ENCODE data around the gene PLXNC1.

The PLXNC1 gene

DNA sequence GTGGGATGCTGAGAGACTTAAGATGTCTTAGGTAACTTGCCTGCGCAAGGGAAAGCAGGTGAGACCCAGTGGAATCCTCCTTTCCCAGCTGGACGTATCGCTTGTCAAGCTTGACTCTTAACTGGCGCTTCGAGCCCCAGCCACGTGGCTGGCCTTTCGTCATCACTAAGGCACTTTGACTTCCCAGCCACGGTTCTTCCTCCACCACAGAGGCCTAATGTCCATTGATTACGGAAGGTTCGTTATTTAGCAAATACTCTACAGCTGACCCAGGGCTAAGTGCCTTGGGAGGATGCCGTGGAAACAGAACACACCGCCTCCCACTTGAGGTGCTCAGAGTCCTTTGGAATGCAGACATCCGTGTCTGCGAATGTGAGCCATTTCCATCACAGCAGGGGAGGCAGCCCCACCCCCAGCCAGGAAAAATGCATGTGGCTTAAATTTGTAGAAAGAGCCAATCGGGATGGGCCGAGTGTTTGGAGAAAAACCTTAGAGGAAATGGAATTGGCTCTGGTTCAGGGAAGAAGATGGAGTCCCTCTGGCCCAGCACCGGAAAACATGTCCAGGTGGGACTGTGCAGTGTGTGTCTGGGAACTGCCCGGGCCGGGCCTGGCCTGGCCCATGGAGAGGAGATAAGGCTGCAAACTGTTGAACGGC is 115.7 kb downstream of the PLXNC1 start:
- H3K27ac ChIP-seq (ENCODE audit: insufficient read depth in 1 of 2, low read depth in 1 of 2, low read length in 2 of 2, poor library complexity in 1 of 2, severe bottlenecking in 2 of 2) = no peak overlapping the region
- no peak for DNase-seq
- no peaks in the 10 kb centered on the region for H3K27me3 ChIP-seq (replicated peaks in 2 of 5; ENCODE audit: control insufficient read depth in 4 of 5, insufficient read depth in 5 of 5, low read length in 4 of 5)
- H3K36me3 ChIP-seq (ENCODE audit: control insufficient read depth in 4 of 4, insufficient read depth in 4 of 4, low read length in 3 of 4) = peaks cover 10 to 36% (median 17%) of the 10 kb centered on the region in 4 experiments
- CTCF ChIA-PET = interaction anchor here (1.1 to 2.5 kb wide), 4 partner anchors 10 to 115 kb away, joined by 3 to 9 read pairs (median 6); partner anchors contain the start of gene PLXNC1
- 92% methylated on average over 17 of the region's 20 CpGs for WGBS (ENCODE audit: insufficient coverage)
- peak overlapping the region in 1 of 7 experiments; percentile 12 for H3K4me3 ChIP-seq (ENCODE audit: control insufficient read depth in 1 of 7, extremely low read depth in 1 of 7, insufficient read depth in 4 of 7, low read depth in 2 of 7, low read length in 6 of 7)
- POLR2A ChIA-PET = interaction anchor here (1.2 kb wide), 1 partner anchor 94 kb away, joined by 5 read pairs; no protein-coding TSS in a partner anchor
- H3K4me1 ChIP-seq (ENCODE audit: control extremely low read depth in 1 of 4, control insufficient read depth in 4 of 4, insufficient read depth in 4 of 4, low read length in 3 of 4) = peaks cover 15 to 70% (median 48%) of the 10 kb centered on the region in 4 experiments
- no peaks in the 10 kb centered on the region for H3K9me3 ChIP-seq (ENCODE audit: control extremely low read depth in 1 of 5, control insufficient read depth in 4 of 5, insufficient read depth in 2 of 5, low read depth in 1 of 5, low read length in 4 of 5)

DNA sequence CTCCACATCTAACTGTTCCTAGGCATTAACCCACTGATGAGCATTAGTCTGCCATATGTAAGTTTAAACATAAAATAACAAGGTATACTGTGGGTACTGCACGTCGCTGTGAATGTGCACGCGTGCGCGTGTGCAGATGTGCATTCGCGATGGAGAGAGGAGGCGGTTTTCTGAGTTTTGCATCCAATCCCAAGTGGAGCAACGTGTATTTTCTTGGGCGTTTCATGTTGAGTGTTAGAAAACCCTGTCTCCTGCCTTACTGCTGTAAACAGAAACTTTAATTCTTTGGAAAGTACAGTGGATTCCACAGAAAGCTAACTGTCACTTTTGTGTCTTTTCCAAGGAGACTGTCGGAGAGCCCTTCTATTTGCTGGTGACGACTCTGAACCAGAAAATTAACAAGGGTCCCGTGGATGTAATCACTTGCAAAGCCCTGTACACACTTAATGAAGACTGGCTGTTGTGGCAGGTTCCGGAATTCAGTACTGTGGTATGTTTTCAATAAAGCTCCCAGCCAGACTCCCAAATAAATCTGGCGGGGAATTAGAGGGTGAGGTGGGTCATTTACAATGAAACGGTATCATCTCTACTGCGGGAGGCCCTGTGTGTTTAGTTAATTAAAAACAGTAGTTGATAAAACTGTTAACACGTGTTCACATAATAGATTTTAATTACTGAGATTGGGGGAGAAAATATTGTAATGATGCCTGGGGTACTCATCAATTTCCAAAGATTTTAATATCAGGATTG is 116.5 kb downstream of the PLXNC1 start:
- DNase-seq = no peak
- peaks cover 8 to 35% (median 17%) of the 10 kb centered on the region in 4 experiments for H3K36me3 ChIP-seq (ENCODE audit: control insufficient read depth in 4 of 4, insufficient read depth in 4 of 4, low read length in 3 of 4)
- 98% methylated on average over 15 of the region's 19 CpGs for WGBS (ENCODE audit: insufficient coverage)
- no peak overlapping the region for H3K27ac ChIP-seq (ENCODE audit: insufficient read depth in 1 of 2, low read depth in 1 of 2, low read length in 2 of 2, poor library complexity in 1 of 2, severe bottlenecking in 2 of 2)
- no peaks in the 10 kb centered on the region for H3K27me3 ChIP-seq (replicated peaks in 2 of 5; ENCODE audit: control insufficient read depth in 4 of 5, insufficient read depth in 5 of 5, low read length in 4 of 5)
- H3K9me3 ChIP-seq (ENCODE audit: control extremely low read depth in 1 of 5, control insufficient read depth in 4 of 5, insufficient read depth in 2 of 5, low read depth in 1 of 5, low read length in 4 of 5) = no peaks in the 10 kb centered on the region
- H3K4me1 ChIP-seq (ENCODE audit: control extremely low read depth in 1 of 4, control insufficient read depth in 4 of 4, insufficient read depth in 4 of 4, low read length in 3 of 4) = peaks cover 15 to 77% (median 49%) of the 10 kb centered on the region in 4 experiments
- ChIA-PET CTCF (interaction anchor here (1.5 kb wide), 1 partner anchor 91 kb away, joined by 8 read pairs; no protein-coding TSS in a partner anchor), POLR2A (no interaction called here)
- no peak overlapping the region for H3K4me3 ChIP-seq (ENCODE audit: control insufficient read depth in 1 of 7, extremely low read depth in 1 of 7, insufficient read depth in 4 of 7, low read depth in 2 of 7, low read length in 6 of 7)

DNA sequence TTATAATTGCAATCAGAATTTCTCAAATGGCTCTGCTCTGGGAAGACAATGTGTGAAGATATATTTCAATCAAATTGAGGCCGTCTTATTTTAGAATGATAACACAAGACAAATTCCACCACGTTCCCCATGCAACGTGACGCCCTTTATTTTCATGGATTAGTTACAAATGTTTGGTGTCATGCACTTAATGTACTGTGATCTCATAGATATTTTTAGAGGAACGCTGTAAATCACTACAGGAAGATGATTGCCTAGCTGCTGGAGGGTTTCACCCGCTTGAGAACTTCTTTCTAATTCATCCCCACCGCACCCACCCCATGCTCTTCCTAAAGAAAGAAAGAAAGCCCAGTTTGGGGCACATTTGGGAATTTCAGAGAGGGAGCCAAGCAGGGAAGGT is 117.2 kb downstream of the PLXNC1 start:
- DNase-seq = no peak
- no peaks in the 10 kb centered on the region for H3K27me3 ChIP-seq (replicated peaks in 2 of 5; ENCODE audit: control insufficient read depth in 4 of 5, insufficient read depth in 5 of 5, low read length in 4 of 5)
- ChIA-PET POLR2A (no interaction called here), CTCF (interaction anchor here (1.1 to 1.6 kb wide), 6 partner anchors 17 to 116 kb away, joined by 3 to 8 read pairs (median 4); no protein-coding TSS in a partner anchor)
- H3K4me1 ChIP-seq (ENCODE audit: control extremely low read depth in 1 of 4, control insufficient read depth in 4 of 4, insufficient read depth in 4 of 4, low read length in 3 of 4) = peaks cover 18 to 84% (median 54%) of the 10 kb centered on the region in 4 experiments
- H3K4me3 ChIP-seq (ENCODE audit: control insufficient read depth in 1 of 7, extremely low read depth in 1 of 7, insufficient read depth in 4 of 7, low read depth in 2 of 7, low read length in 6 of 7) = no peak overlapping the region
- 94% methylated on average over 3 of the region's 7 CpGs for WGBS (ENCODE audit: insufficient coverage)
- peaks cover 5 to 30% (median 15%) of the 10 kb centered on the region in 4 experiments for H3K36me3 ChIP-seq (ENCODE audit: control insufficient read depth in 4 of 4, insufficient read depth in 4 of 4, low read length in 3 of 4)
- no peaks in the 10 kb centered on the region for H3K9me3 ChIP-seq (ENCODE audit: control extremely low read depth in 1 of 5, control insufficient read depth in 4 of 5, insufficient read depth in 2 of 5, low read depth in 1 of 5, low read length in 4 of 5)
- H3K27ac ChIP-seq (ENCODE audit: insufficient read depth in 1 of 2, low read depth in 1 of 2, low read length in 2 of 2, poor library complexity in 1 of 2, severe bottlenecking in 2 of 2) = no peak overlapping the region

- no peak overlapping the region for H3K4me3 ChIP-seq (ENCODE audit: control insufficient read depth in 1 of 7, extremely low read depth in 1 of 7, insufficient read depth in 4 of 7, low read depth in 2 of 7, low read length in 6 of 7)
- no peaks in the 10 kb centered on the region for H3K9me3 ChIP-seq (ENCODE audit: control extremely low read depth in 1 of 5, control insufficient read depth in 4 of 5, insufficient read depth in 2 of 5, low read depth in 1 of 5, low read length in 4 of 5)
- peak; percentile 47 to 88 (median 85) for DNase-seq
- peaks cover 2 to 24% (median 10%) of the 10 kb centered on the region in 4 experiments for H3K36me3 ChIP-seq (ENCODE audit: control insufficient read depth in 4 of 4, insufficient read depth in 4 of 4, low read length in 3 of 4)
- WGBS (ENCODE audit: insufficient coverage) = 79% methylated on average over 11 of the region's 14 CpGs
- H3K4me1 ChIP-seq (ENCODE audit: control extremely low read depth in 1 of 4, control insufficient read depth in 4 of 4, insufficient read depth in 4 of 4, low read length in 3 of 4) = peaks cover 20 to 90% (median 57%) of the 10 kb centered on the region in 4 experiments
- H3K27me3 ChIP-seq (replicated peaks in 2 of 5; ENCODE audit: control insufficient read depth in 4 of 5, insufficient read depth in 5 of 5, low read length in 4 of 5) = no peaks in the 10 kb centered on the region
- POLR2A ChIA-PET = interaction anchor here (0.6 kb wide), 1 partner anchor 162 kb away, joined by 4 read pairs; no protein-coding TSS in a partner anchor
- CTCF ChIA-PET = interaction anchor here (0.8 to 1.6 kb wide), 8 partner anchors 17 to 117 kb away, joined by 3 to 8 read pairs (median 4); no protein-coding TSS in a partner anchor
- H3K27ac ChIP-seq (ENCODE audit: insufficient read depth in 1 of 2, low read depth in 1 of 2, low read length in 2 of 2, poor library complexity in 1 of 2, severe bottlenecking in 2 of 2) = no peak overlapping the region
Measured at GRCh38 chr12:94265966-94266745, 117.8 kb downstream of the PLXNC1 start.

GRCh38 chr12:94266796-94267536 is 118.6 kb downstream of the PLXNC1 start:
- Histone ChIP-seq H3K4me1 (ENCODE audit: control extremely low read depth in 1 of 4, control insufficient read depth in 4 of 4, insufficient read depth in 4 of 4, low read length in 3 of 4) (peaks cover 18 to 90% (median 56%) of the 10 kb centered on the region in 4 experiments), H3K36me3 (ENCODE audit: control insufficient read depth in 4 of 4, insufficient read depth in 4 of 4, low read length in 3 of 4) (peaks cover 2 to 22% (median 10%) of the 10 kb centered on the region in 4 experiments), H3K4me3 (ENCODE audit: control insufficient read depth in 1 of 7, extremely low read depth in 1 of 7, insufficient read depth in 4 of 7, low read depth in 2 of 7, low read length in 6 of 7) (no peak overlapping the region), H3K9me3 (ENCODE audit: control extremely low read depth in 1 of 5, control insufficient read depth in 4 of 5, insufficient read depth in 2 of 5, low read depth in 1 of 5, low read length in 4 of 5) (no peaks in the 10 kb centered on the region), H3K27ac (ENCODE audit: insufficient read depth in 1 of 2, low read depth in 1 of 2, low read length in 2 of 2, poor library complexity in 1 of 2, severe bottlenecking in 2 of 2) (no peak overlapping the region), H3K27me3 (replicated peaks in 2 of 5; ENCODE audit: control insufficient read depth in 4 of 5, insufficient read depth in 5 of 5, low read length in 4 of 5) (no peaks in the 10 kb centered on the region)
- WGBS (ENCODE audit: insufficient coverage) = 61% methylated on average over 6 of the region's 11 CpGs
- CTCF ChIA-PET = interaction anchor here (0.8 to 1.6 kb wide), 6 partner anchors 16 to 117 kb away, joined by 3 to 7 read pairs (median 4); no protein-coding TSS in a partner anchor
- POLR2A ChIA-PET = no interaction called here
- DNase-seq = peak in 2 of 3 donors; percentile 35 to 39

DNA sequence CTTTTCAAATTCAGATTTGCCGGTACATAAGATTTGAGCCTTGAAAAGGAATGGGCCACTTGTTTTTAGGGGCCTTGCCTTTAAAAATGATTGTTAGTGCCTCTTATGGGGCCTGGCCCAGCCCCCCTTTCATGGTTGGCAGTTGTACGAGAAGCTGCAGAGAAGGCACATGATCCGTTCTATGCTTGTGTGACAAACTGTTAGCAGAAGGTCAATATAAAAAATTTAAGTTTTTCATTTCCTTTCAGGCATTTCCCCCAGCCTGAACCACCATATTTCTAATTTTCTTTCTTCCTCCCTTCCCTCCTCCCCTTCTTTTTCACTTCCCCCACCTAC is 119.1 kb downstream of the PLXNC1 start:
- ChIA-PET POLR2A (no interaction called here), CTCF (no interaction called here)
- Histone ChIP-seq H3K27ac (ENCODE audit: insufficient read depth in 1 of 2, low read depth in 1 of 2, low read length in 2 of 2, poor library complexity in 1 of 2, severe bottlenecking in 2 of 2) (no peak overlapping the region), H3K9me3 (ENCODE audit: control extremely low read depth in 1 of 5, control insufficient read depth in 4 of 5, insufficient read depth in 2 of 5, low read depth in 1 of 5, low read length in 4 of 5) (no peaks in the 10 kb centered on the region), H3K4me3 (ENCODE audit: control insufficient read depth in 1 of 7, extremely low read depth in 1 of 7, insufficient read depth in 4 of 7, low read depth in 2 of 7, low read length in 6 of 7) (no peak overlapping the region), H3K27me3 (replicated peaks in 2 of 5; ENCODE audit: control insufficient read depth in 4 of 5, insufficient read depth in 5 of 5, low read length in 4 of 5) (no peaks in the 10 kb centered on the region), H3K4me1 (ENCODE audit: control extremely low read depth in 1 of 4, control insufficient read depth in 4 of 4, insufficient read depth in 4 of 4, low read length in 3 of 4) (peaks cover 15 to 85% (median 51%) of the 10 kb centered on the region in 4 experiments), H3K36me3 (ENCODE audit: control insufficient read depth in 4 of 4, insufficient read depth in 4 of 4, low read length in 3 of 4) (peaks cover 3 to 27% (median 11%) of the 10 kb centered on the region in 4 experiments)
- WGBS (ENCODE audit: insufficient coverage) = 20% methylated on average over 1 of the region's 3 CpGs
- peak in 2 of 3 donors; percentile 70 to 79 for DNase-seq
